ENCODE results near the gene CD80.

The CD80 gene

GRCh38 chr3:119514637-119515036 is 44.8 kb downstream of the CD80 start:
- Histone ChIP-seq H3K4me3 (no peak overlapping the region), H3K4me1 (no peaks in the 10 kb centered on the region), H3K27me3 (ENCODE audit: low read depth) (no peaks in the 10 kb centered on the region), H3K36me3 (replicated peaks) (peaks cover 76% of the 10 kb centered on the region), H3K9me3 (no peaks in the 10 kb centered on the region)
- in situ Hi-C loops (cut with MboI; ENCODE audit: low sequenced_read_pairs): no loop called here
- DNase-seq (ENCODE audit: low spot score in 2 of 2): no peak

- Histone ChIP-seq H3K4me1 (no peaks in the 10 kb centered on the region), H3K9me3 (no peaks in the 10 kb centered on the region), H3K36me3 (replicated peaks) (peaks cover 72% of the 10 kb centered on the region), H3K27me3 (ENCODE audit: low read depth) (no peaks in the 10 kb centered on the region), H3K4me3 (no peak overlapping the region)
- in situ Hi-C loops (cut with MboI; ENCODE audit: low sequenced_read_pairs): no loop called here
- DNase-seq (ENCODE audit: low spot score in 2 of 2): no peak
Observed at GRCh38 chr3:119510690-119511089, 48.7 kb downstream of the CD80 start.

GRCh38 chr3:119508172-119508845 is 51.1 kb downstream of the CD80 start:
- Histone ChIP-seq H3K4me3 (no peak overlapping the region), H3K27me3 (ENCODE audit: low read depth) (no peaks in the 10 kb centered on the region), H3K4me1 (no peaks in the 10 kb centered on the region), H3K9me3 (no peaks in the 10 kb centered on the region), H3K36me3 (replicated peaks) (peaks cover 71% of the 10 kb centered on the region)
- DNase-seq (ENCODE audit: low spot score in 2 of 2): no peak
- in situ Hi-C loops (cut with MboI; ENCODE audit: low sequenced_read_pairs): no loop called here

- Histone ChIP-seq H3K27me3 (ENCODE audit: low read depth) (no peaks in the 10 kb centered on the region), H3K4me3 (no peak overlapping the region), H3K9me3 (no peaks in the 10 kb centered on the region), H3K4me1 (no peaks in the 10 kb centered on the region; the same call in 1 of the 2 replicates), H3K36me3 (replicated peaks) (peaks cover 73% of the 10 kb centered on the region)
- DNase-seq (ENCODE audit: low spot score in 2 of 2): no peak
- in situ Hi-C loops (cut with MboI; ENCODE audit: low sequenced_read_pairs): no loop called here
Observed at GRCh38 chr3:119507404-119507803, 52.0 kb downstream of the CD80 start.

- Histone ChIP-seq H3K27me3 (ENCODE audit: low read depth) (no peaks in the 10 kb centered on the region), H3K4me1 (peaks cover 2% of the 10 kb centered on the region; the same call in 1 of the 2 replicates), H3K36me3 (replicated peaks) (peaks cover 76% of the 10 kb centered on the region), H3K4me3 (no peak overlapping the region), H3K9me3 (no peaks in the 10 kb centered on the region)
- no peak for DNase-seq (ENCODE audit: low spot score in 2 of 2)
- in situ Hi-C loops (cut with MboI; ENCODE audit: low sequenced_read_pairs): no loop called here
Observed at GRCh38 chr3:119506631-119507030, 52.8 kb downstream of the CD80 start.

- Histone ChIP-seq H3K4me1 (peaks cover 12% of the 10 kb centered on the region), H3K4me3 (peak overlapping the region; percentile 85), H3K9me3 (no peaks in the 10 kb centered on the region), H3K27me3 (ENCODE audit: low read depth) (no peaks in the 10 kb centered on the region), H3K36me3 (replicated peaks) (peaks cover 40% of the 10 kb centered on the region)
- in situ Hi-C loops (cut with MboI; ENCODE audit: low sequenced_read_pairs): no loop called here
- no peak for DNase-seq (ENCODE audit: low spot score in 2 of 2)
Observed at GRCh38 chr3:119500901-119501300, 58.5 kb downstream of the CD80 start.

GRCh38 chr3:119500265-119500664 is 59.1 kb downstream of the CD80 start:
- peak in 1 of 2 experiments; percentile 13 for DNase-seq (ENCODE audit: low spot score in 2 of 2)
- H3K4me3 ChIP-seq: peak overlapping the region; percentile 85
- no peaks in the 10 kb centered on the region for H3K9me3 ChIP-seq
- H3K4me1 ChIP-seq: peaks cover 12% of the 10 kb centered on the region
- peaks cover 34% of the 10 kb centered on the region for H3K36me3 ChIP-seq (replicated peaks)
- no peaks in the 10 kb centered on the region for H3K27me3 ChIP-seq (ENCODE audit: low read depth)
- in situ Hi-C loops (cut with MboI; ENCODE audit: low sequenced_read_pairs): no loop called here

- in situ Hi-C loops (cut with MboI; ENCODE audit: low sequenced_read_pairs): loop anchor here (25.0 kb wide), 1 partner anchor 189 kb away; the partner anchor contains the start of gene COX17
Observed at GRCh38 chr3:119498186-119499011, 61.0 kb downstream of the CD80 start, which contains the start of gene TIMMDC1. Gene TIMMDC1 (plus strand): TSS chr3:119498547. CDS start chr3:119498734, 187 bp downstream.

GRCh38 chr3:119497820-119498185 is 61.6 kb downstream of the CD80 start:
- DNase-seq (ENCODE audit: low spot score in 2 of 2): peak in 1 of 2 experiments; percentile 37
- H3K36me3 ChIP-seq (replicated peaks): peaks cover 15% of the 10 kb centered on the region

More at GRCh38 chr3:119498186-119499011, 61.0 kb downstream of the CD80 start, which contains the start of gene TIMMDC1:
- peak; percentile 95 to 97 for DNase-seq (ENCODE audit: low spot score in 2 of 2)
- peaks cover 20% of the 10 kb centered on the region for H3K36me3 ChIP-seq (replicated peaks)
- H3K4me3 ChIP-seq: peak within 1 kb of the TSS; percentile 85
- H3K27me3 ChIP-seq (ENCODE audit: low read depth): no peaks in the 10 kb centered on the region
- no peaks in the 10 kb centered on the region for H3K9me3 ChIP-seq
- peaks cover 12% of the 10 kb centered on the region for H3K4me1 ChIP-seq

GRCh38 chr3:119494597-119494996 is 64.8 kb downstream of the CD80 start:
- in situ Hi-C loops (cut with MboI; ENCODE audit: low sequenced_read_pairs): loop anchor here (25.0 kb wide), 1 partner anchor 193 kb away; the partner anchor contains the start of gene COX17
- DNase-seq (ENCODE audit: low spot score in 2 of 2): no peak
- no peaks in the 10 kb centered on the region for H3K27me3 ChIP-seq (ENCODE audit: low read depth)
- H3K4me1 ChIP-seq: peaks cover 5% of the 10 kb centered on the region; the same call in 1 of the 2 replicates
- H3K4me3 ChIP-seq: no peak overlapping the region
- no peaks in the 10 kb centered on the region for H3K9me3 ChIP-seq
- peaks cover 10% of the 10 kb centered on the region for H3K36me3 ChIP-seq (replicated peaks)

More at GRCh38 chr3:119497820-119498185, 61.6 kb downstream of the CD80 start:
- Histone ChIP-seq H3K27me3 (ENCODE audit: low read depth) (no peaks in the 10 kb centered on the region), H3K4me1 (peaks cover 12% of the 10 kb centered on the region), H3K9me3 (no peaks in the 10 kb centered on the region), H3K4me3 (peak overlapping the region; percentile 85)
- in situ Hi-C loops (cut with MboI; ENCODE audit: low sequenced_read_pairs): loop anchor here (25.0 kb wide), 1 partner anchor 189 kb away; the partner anchor contains the start of gene COX17

GRCh38 chr3:119492810-119493209 is 66.6 kb downstream of the CD80 start:
- peaks cover 8% of the 10 kb centered on the region for H3K36me3 ChIP-seq (replicated peaks)
- H3K4me1 ChIP-seq: peaks cover 5% of the 10 kb centered on the region; the same call in 1 of the 2 replicates
- no peaks in the 10 kb centered on the region for H3K27me3 ChIP-seq (ENCODE audit: low read depth)
- no peak overlapping the region for H3K4me3 ChIP-seq
- in situ Hi-C loops (cut with MboI; ENCODE audit: low sequenced_read_pairs): loop anchor here (25.0 kb wide), 1 partner anchor 194 kb away; the partner anchor contains the start of gene COX17
- DNase-seq (ENCODE audit: low spot score in 2 of 2): no peak
- H3K9me3 ChIP-seq: no peaks in the 10 kb centered on the region

- Histone ChIP-seq H3K4me1 (peaks cover under 1% of the 10 kb centered on the region; the same call in 1 of the 2 replicates), H3K4me3 (no peak overlapping the region), H3K9me3 (no peaks in the 10 kb centered on the region), H3K27me3 (ENCODE audit: low read depth) (no peaks in the 10 kb centered on the region), H3K36me3 (replicated peaks) (peaks cover 8% of the 10 kb centered on the region)
- DNase-seq (ENCODE audit: low spot score in 2 of 2): no peak
- in situ Hi-C loops (cut with MboI; ENCODE audit: low sequenced_read_pairs): loop anchor here (25.0 kb wide), 1 partner anchor 195 kb away; the partner anchor contains the start of gene COX17
Observed at GRCh38 chr3:119492128-119492527, 67.3 kb downstream of the CD80 start.

GRCh38 chr3:119490153-119490552 is 69.3 kb downstream of the CD80 start:
- no peak for DNase-seq (ENCODE audit: low spot score in 2 of 2)
- in situ Hi-C loops (cut with MboI; ENCODE audit: low sequenced_read_pairs): loop anchor here (25.0 kb wide), 1 partner anchor 197 kb away; the partner anchor contains the start of gene COX17
- no peaks in the 10 kb centered on the region for H3K9me3 ChIP-seq
- H3K4me3 ChIP-seq: no peak overlapping the region
- H3K27me3 ChIP-seq (ENCODE audit: low read depth): no peaks in the 10 kb centered on the region
- H3K36me3 ChIP-seq (replicated peaks): peaks cover 18% of the 10 kb centered on the region
- no peaks in the 10 kb centered on the region for H3K4me1 ChIP-seq

All from HAP-1 (cell line).